ENCODE data around the gene RGS1. TPM values are rescaled to one million over a fixed set of nuclear protein-coding genes. Genes with fewer than 3 reads are reported as not detected.

Gene RGS1
- total RNA-seq, 1 experiment from 2014 or later = not detected

GRCh38 chr1:192604979-192605620, 29.5 kb downstream of the RGS1 start:
- Histone ChIP-seq H3K4me1 (ENCODE audit: control insufficient read depth in 1 of 2, insufficient read depth in 2 of 2, low read length in 2 of 2) (peaks cover 0 to 6% of the 10 kb centered on the region in 2 experiments; a peak in 3 of 4 replicates), H3K4me2 (ENCODE audit: low read length) (no peak overlapping the region), H3K27ac (ENCODE audit: low read depth, low read length) (no peak overlapping the region), H3K9me3 (ENCODE audit: control insufficient read depth in 1 of 2, insufficient read depth in 1 of 2, low read depth in 1 of 2, low read length in 2 of 2) (no peaks in the 10 kb centered on the region), H3K27me3 (ENCODE audit: insufficient read depth, low read length) (no peaks in the 10 kb centered on the region), H4K20me1 (ENCODE audit: insufficient read depth) (no peaks in the 10 kb centered on the region), H3K79me2 (ENCODE audit: insufficient read depth, low read length) (no peaks in the 10 kb centered on the region), H3K36me3 (ENCODE audit: control insufficient read depth in 1 of 2, insufficient read depth in 2 of 2, low read length in 2 of 2) (no peaks in the 10 kb centered on the region), H2AFZ (ENCODE audit: low read depth, low read length, poor library complexity, severe bottlenecking) (no peak overlapping the region), H3K4me3 (replicated peaks in 1 of 2; ENCODE audit: low read depth in 1 of 2, low read length in 2 of 2) (no peak overlapping the region), H3K9ac (ENCODE audit: low read length) (no peak overlapping the region), H3K9me2 (ENCODE audit: insufficient read depth) (no peaks in the 10 kb centered on the region)
- DNase-seq (ENCODE audit: low read depth, low spot score) = no peak
- no TSS peak for BruUV-seq (replicated peaks)
- ChIA-PET CTCF (no interaction called here), RAD21 (ENCODE audit: low non-redundant PET in 1 of 2, low total read pairs in 2 of 2, uncharacterized antibody in 2 of 2, unreplicated experiment in 2 of 2) (no interaction called here), POLR2A (no interaction called here)
- TF ChIP-seq EZH2phosphoT487 (IDR thresholded peaks at IDR 0.05; ENCODE audit: borderline replicate concordance) = no peak
- no peak for TF ChIP-seq FOSL1 (IDR thresholded peaks at IDR 0.05; ENCODE audit: low read depth)
- no peak for ATAC-seq
- intact Hi-C loops (cut with micrococcal nuclease) = no loop called here

GRCh38 chr1:192608671-192609070, 33.1 kb downstream of the RGS1 start:
- no peak for ATAC-seq
- Histone ChIP-seq H3K4me3 (replicated peaks in 1 of 2; ENCODE audit: low read depth in 1 of 2, low read length in 2 of 2) (no peak overlapping the region), H3K27ac (ENCODE audit: low read depth, low read length) (no peak overlapping the region), H3K27me3 (ENCODE audit: insufficient read depth, low read length) (no peaks in the 10 kb centered on the region), H2AFZ (ENCODE audit: low read depth, low read length, poor library complexity, severe bottlenecking) (no peak overlapping the region), H3K9me3 (ENCODE audit: control insufficient read depth in 1 of 2, insufficient read depth in 1 of 2, low read depth in 1 of 2, low read length in 2 of 2) (no peaks in the 10 kb centered on the region), H3K4me2 (ENCODE audit: low read length) (no peak overlapping the region), H3K79me2 (ENCODE audit: insufficient read depth, low read length) (no peaks in the 10 kb centered on the region), H3K9me2 (ENCODE audit: insufficient read depth) (no peaks in the 10 kb centered on the region), H3K4me1 (ENCODE audit: control insufficient read depth in 1 of 2, insufficient read depth in 2 of 2, low read length in 2 of 2) (peaks cover 0 to 4% of the 10 kb centered on the region in 2 experiments; a peak in 1 of 4 replicates), H4K20me1 (ENCODE audit: insufficient read depth) (no peaks in the 10 kb centered on the region), H3K36me3 (ENCODE audit: control insufficient read depth in 1 of 2, insufficient read depth in 2 of 2, low read length in 2 of 2) (no peaks in the 10 kb centered on the region), H3K9ac (ENCODE audit: low read length) (no peak overlapping the region)
- ChIA-PET CTCF (no interaction called here), POLR2A (no interaction called here), RAD21 (ENCODE audit: low non-redundant PET in 1 of 2, low total read pairs in 2 of 2, uncharacterized antibody in 2 of 2, unreplicated experiment in 2 of 2) (no interaction called here)
- no TSS peak for BruUV-seq (replicated peaks)
- intact Hi-C loops (cut with micrococcal nuclease) = no loop called here
- no peak for DNase-seq (ENCODE audit: low read depth, low spot score)
- TF ChIP-seq ZNF274 (IDR thresholded peaks at IDR 0.05; ENCODE audit: low read depth, low read length) = no peak
- TF ChIP-seq, protein P1, sequence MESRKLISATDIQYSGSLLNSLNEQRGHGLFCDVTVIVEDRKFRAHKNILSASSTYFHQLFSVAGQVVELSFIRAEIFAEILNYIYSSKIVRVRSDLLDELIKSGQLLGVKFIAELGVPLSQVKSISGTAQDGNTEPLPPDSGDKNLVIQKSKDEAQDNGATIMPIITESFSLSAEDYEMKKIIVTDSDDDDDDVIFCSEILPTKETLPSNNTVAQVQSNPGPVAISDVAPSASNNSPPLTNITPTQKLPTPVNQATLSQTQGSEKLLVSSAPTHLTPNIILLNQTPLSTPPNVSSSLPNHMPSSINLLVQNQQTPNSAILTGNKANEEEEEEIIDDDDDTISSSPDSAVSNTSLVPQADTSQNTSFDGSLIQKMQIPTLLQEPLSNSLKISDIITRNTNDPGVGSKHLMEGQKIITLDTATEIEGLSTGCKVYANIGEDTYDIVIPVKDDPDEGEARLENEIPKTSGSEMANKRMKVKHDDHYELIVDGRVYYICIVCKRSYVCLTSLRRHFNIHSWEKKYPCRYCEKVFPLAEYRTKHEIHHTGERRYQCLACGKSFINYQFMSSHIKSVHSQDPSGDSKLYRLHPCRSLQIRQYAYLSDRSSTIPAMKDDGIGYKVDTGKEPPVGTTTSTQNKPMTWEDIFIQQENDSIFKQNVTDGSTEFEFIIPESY (IDR thresholded peaks at IDR 0.05; ENCODE audit: extremely low read depth, insufficient replicate concordance, low read length) = no peak
- no peak for TF ChIP-seq SIN3A (IDR thresholded peaks at IDR 0.05; ENCODE audit: low read depth)
- no peak for TF ChIP-seq CEBPB (IDR thresholded peaks at IDR 0.05; ENCODE audit: low read depth)
- TF ChIP-seq MAX (IDR thresholded peaks at IDR 0.05) = no peak
- no peak for TF ChIP-seq EGR1 (IDR thresholded peaks at IDR 0.05; ENCODE audit: low read depth)
- no peak for TF ChIP-seq YY1 (IDR thresholded peaks at IDR 0.05; ENCODE audit: extremely low read depth, insufficient replicate concordance, low read depth, low read length)
- TF ChIP-seq TCF7L2 (IDR thresholded peaks at IDR 0.05; ENCODE audit: borderline replicate concordance, extremely low read depth, insufficient read depth, insufficient read length) = no peak
- TF ChIP-seq JUND (IDR thresholded peaks at IDR 0.05) = no peak
- no peak for TF ChIP-seq POLR2A (IDR thresholded peaks at IDR 0.05; ENCODE audit: borderline replicate concordance, extremely low read depth, insufficient read depth, insufficient read length)
- TF ChIP-seq FOSL1 (IDR thresholded peaks at IDR 0.05; ENCODE audit: low read depth) = no peak
- TF ChIP-seq POLR2AphosphoS5 (IDR thresholded peaks at IDR 0.05; ENCODE audit: low read depth, low read length) = no peak
- no peak for TF ChIP-seq CBX3 (IDR thresholded peaks at IDR 0.05; ENCODE audit: low read depth)
- TF ChIP-seq REST (IDR thresholded peaks at IDR 0.05; ENCODE audit: low read depth) = no peak
- no peak for TF ChIP-seq EZH2 (IDR thresholded peaks at IDR 0.05)

All from HCT116 (cell line).